ENCODE results near the gene VAT1L.

- TF ChIP-seq CTCF (conservative IDR thresholded peaks at IDR 0.05 in 1 of 2, IDR thresholded peaks at IDR 0.05 in 1 of 2; ENCODE audit: low read depth in 1 of 2, low read length in 2 of 2) (no peak), EZH2 (IDR thresholded peaks at IDR 0.05; ENCODE audit: low read length, missing control alignments) (no peak)
Measured at GRCh38 chr16:77962689-77963088, 174.3 kb downstream of the VAT1L start.
